Astrocyte (in vitro differentiated cells and primary cell): ENCODE results near the gene SPAG9. TPM values are rescaled to one million over a fixed set of nuclear protein-coding genes. Genes with fewer than 3 reads are reported as not detected.
A peak's percentile ranks its signal among the peaks of the same experiment; 100 is the strongest.

Experiments
- DNase-seq: peaks from one replicate; pipeline ENCODE4 v3.0.0-alpha.2; 2010; ENCODE audit warnings: low read depth
- FAIRE-seq: peaks from 2 replicates; lab custom pipeline; 2011; peaks lifted over from hg19 to GRCh38; lab: Jason Lieb, UNC
- H2AFZ ChIP-seq: 2 replicates; pipeline ENCODE4 v1.6.0; 2012; ENCODE audit warnings: low read depth, low read length, inconsistent platforms
- H3K27ac ChIP-seq: 2 replicates; pipeline ENCODE4 v1.5.1; 2011; ENCODE audit warnings: low read depth, low read length, inconsistent platforms
- H3K27me3 ChIP-seq: 2 replicates; pipeline ENCODE4 v1.6.0; 2011; ENCODE audit warnings: low read length, inconsistent platforms; ENCODE audit not compliant: insufficient read depth
- H3K36me3 ChIP-seq: 2 replicates; pipeline ENCODE4 v1.5.1; 2011; ENCODE audit warnings: low read length, inconsistent platforms; ENCODE audit not compliant: insufficient read depth
- H3K4me1 ChIP-seq: 2 replicates; pipeline ENCODE4 v1.5.1; 2011; ENCODE audit warnings: low read length, inconsistent platforms; ENCODE audit not compliant: insufficient read depth
- H3K4me2 ChIP-seq: 2 replicates; pipeline ENCODE4 v1.6.0; 2012; ENCODE audit warnings: low read length, inconsistent platforms
- H3K4me3 ChIP-seq: 2 replicates; pipeline ENCODE4 v1.5.1; 2011; ENCODE audit warnings: low read depth, mild to moderate bottlenecking, low read length, inconsistent platforms; ENCODE audit not compliant: insufficient read depth
- H3K79me2 ChIP-seq: 2 replicates; pipeline ENCODE4 v1.6.0; 2012; ENCODE audit warnings: mild to moderate bottlenecking, low read length, inconsistent platforms; ENCODE audit not compliant: insufficient read depth
- H3K9ac ChIP-seq: 2 replicates; pipeline ENCODE4 v1.6.0; 2012; ENCODE audit warnings: mild to moderate bottlenecking, low read length, inconsistent platforms
- H3K9me3 ChIP-seq: 2 replicates; pipeline ENCODE4 v1.5.1; 2012; ENCODE audit warnings: low read depth, mild to moderate bottlenecking, low read length, inconsistent platforms; ENCODE audit not compliant: insufficient read depth
- H4K20me1 ChIP-seq: 2 replicates; pipeline ENCODE4 v1.6.0; 2012; ENCODE audit warnings: low read length, inconsistent platforms; ENCODE audit not compliant: insufficient read depth
- H3K27ac Mint-ChIP-seq: one replicate; pipeline ENCODE4 v1.8.0; 2021; ENCODE audit warnings: mild to moderate bottlenecking, mixed read lengths; ENCODE audit not compliant: unreplicated experiment
- H3K27me3 Mint-ChIP-seq: one replicate; pipeline ENCODE4 v1.8.0; 2021; ENCODE audit warnings: low read depth, mixed read lengths; ENCODE audit not compliant: unreplicated experiment
- H3K36me3 Mint-ChIP-seq: one replicate; pipeline ENCODE4 v1.8.0; 2021; ENCODE audit warnings: low read depth, mixed read lengths; ENCODE audit not compliant: unreplicated experiment
- H3K4me1 Mint-ChIP-seq: one replicate; pipeline ENCODE4 v1.8.0; 2021; ENCODE audit warnings: low read depth, mixed read lengths; ENCODE audit not compliant: unreplicated experiment
- H3K4me3 Mint-ChIP-seq: one replicate; pipeline ENCODE4 v1.8.0; 2021; ENCODE audit warnings: mild to moderate bottlenecking, moderate library complexity, mixed read lengths; ENCODE audit not compliant: unreplicated experiment
- H3K9me3 Mint-ChIP-seq: one replicate; pipeline ENCODE4 v1.8.0; 2021; ENCODE audit warnings: mild to moderate bottlenecking, mixed read lengths; ENCODE audit not compliant: unreplicated experiment
- EZH2 ChIP-seq: IDR thresholded peaks from 2 replicates; pipeline ENCODE4 v1.6.1; 2012; ENCODE audit warnings: mild to moderate bottlenecking, low read length, inconsistent platforms; ENCODE audit not compliant: insufficient read depth
- total RNA-seq: library from RNA; stranded (reverse); gene quantifications from 2 replicates; pipeline ENCODE4 v1.2.1, GENCODE V29; 2021
- TF ChIP-seq, protein P1 (sequence below): IDR thresholded peaks from 2 replicates; pipeline ENCODE4 v1.5.1; 2011; ENCODE audit warnings: low read depth, mild to moderate bottlenecking, inconsistent platforms, low read length, moderate library complexity; ENCODE audit not compliant: insufficient read depth

The SPAG9 gene
- total RNA-seq, 1 donor from 2014 or later: 102 TPM

DNA sequence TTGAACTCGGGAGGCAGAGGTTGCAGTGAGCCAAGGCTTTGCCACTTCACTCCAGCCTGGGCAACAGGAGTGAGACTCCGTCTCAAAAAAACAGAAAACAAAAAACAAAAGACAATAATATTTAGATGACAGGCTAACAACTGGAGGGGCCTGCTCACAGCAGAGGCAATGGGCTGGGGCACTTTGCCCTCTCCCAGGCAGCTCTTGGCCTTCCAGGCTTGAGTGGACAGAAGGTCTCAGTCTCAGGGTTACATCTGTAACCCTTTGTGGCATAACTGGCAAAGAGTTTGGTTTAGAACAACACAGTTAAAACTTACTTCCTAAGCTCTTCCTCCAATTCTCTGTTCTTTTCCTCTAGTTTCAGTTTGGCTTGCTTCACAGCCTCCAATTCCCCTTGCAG, 114.9 kb downstream of the SPAG9 start:
- DNase-seq (no peak), FAIRE-seq (no peak)
- Mint-ChIP-seq H3K27me3 (no peaks in the 10 kb centered on the region), H3K4me1 (peaks cover 6% of the 10 kb centered on the region), H3K4me3 (no peak overlapping the region), H3K36me3 (peaks cover 3% of the 10 kb centered on the region), H3K9me3 (no peaks in the 10 kb centered on the region), H3K27ac (no peak overlapping the region)
- H3K9ac ChIP-seq: no peak overlapping the region
- no peak overlapping the region for H3K4me2 ChIP-seq
- no peak overlapping the region for H3K4me3 ChIP-seq
- H3K27ac ChIP-seq: no peak overlapping the region
- H3K79me2 ChIP-seq: no peaks in the 10 kb centered on the region
- TF ChIP-seq, protein P1, sequence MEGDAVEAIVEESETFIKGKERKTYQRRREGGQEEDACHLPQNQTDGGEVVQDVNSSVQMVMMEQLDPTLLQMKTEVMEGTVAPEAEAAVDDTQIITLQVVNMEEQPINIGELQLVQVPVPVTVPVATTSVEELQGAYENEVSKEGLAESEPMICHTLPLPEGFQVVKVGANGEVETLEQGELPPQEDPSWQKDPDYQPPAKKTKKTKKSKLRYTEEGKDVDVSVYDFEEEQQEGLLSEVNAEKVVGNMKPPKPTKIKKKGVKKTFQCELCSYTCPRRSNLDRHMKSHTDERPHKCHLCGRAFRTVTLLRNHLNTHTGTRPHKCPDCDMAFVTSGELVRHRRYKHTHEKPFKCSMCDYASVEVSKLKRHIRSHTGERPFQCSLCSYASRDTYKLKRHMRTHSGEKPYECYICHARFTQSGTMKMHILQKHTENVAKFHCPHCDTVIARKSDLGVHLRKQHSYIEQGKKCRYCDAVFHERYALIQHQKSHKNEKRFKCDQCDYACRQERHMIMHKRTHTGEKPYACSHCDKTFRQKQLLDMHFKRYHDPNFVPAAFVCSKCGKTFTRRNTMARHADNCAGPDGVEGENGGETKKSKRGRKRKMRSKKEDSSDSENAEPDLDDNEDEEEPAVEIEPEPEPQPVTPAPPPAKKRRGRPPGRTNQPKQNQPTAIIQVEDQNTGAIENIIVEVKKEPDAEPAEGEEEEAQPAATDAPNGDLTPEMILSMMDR: no peak
- no peak for TF ChIP-seq EZH2
- H4K20me1 ChIP-seq: no peaks in the 10 kb centered on the region
- no peaks in the 10 kb centered on the region for H3K9me3 ChIP-seq
- H3K27me3 ChIP-seq: no peaks in the 10 kb centered on the region
- peaks cover 6% of the 10 kb centered on the region for H3K4me1 ChIP-seq
- H2AFZ ChIP-seq: no peak overlapping the region
- peaks cover 23% of the 10 kb centered on the region for H3K36me3 ChIP-seq

DNA sequence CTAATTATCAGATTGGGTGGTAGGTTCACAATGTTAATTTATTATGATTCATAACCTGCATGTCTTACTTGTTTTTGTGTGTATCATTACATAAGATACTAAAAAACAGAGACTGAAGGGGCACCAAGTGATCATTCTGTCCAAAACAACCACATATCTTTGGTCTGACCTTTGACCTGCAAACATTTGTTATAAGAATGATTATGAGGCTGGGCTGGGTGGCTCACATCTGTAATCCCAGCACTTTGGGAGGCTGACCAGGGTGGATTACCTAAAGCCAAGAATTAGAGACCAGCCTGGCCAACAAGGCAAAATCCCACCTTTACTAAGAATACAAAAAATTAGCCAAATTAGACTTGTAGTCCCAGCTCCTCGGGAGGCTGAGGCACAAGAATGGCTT, 116.4 kb downstream of the SPAG9 start:
- no peak overlapping the region for H3K27ac ChIP-seq
- no peaks in the 10 kb centered on the region for H4K20me1 ChIP-seq
- Mint-ChIP-seq H3K4me3 (no peak overlapping the region), H3K27ac (no peak overlapping the region), H3K27me3 (no peaks in the 10 kb centered on the region), H3K36me3 (peaks cover 3% of the 10 kb centered on the region), H3K9me3 (no peaks in the 10 kb centered on the region), H3K4me1 (peaks cover 6% of the 10 kb centered on the region)
- no peak for FAIRE-seq
- no peaks in the 10 kb centered on the region for H3K9me3 ChIP-seq
- no peak overlapping the region for H2AFZ ChIP-seq
- no peak overlapping the region for H3K4me3 ChIP-seq
- H3K4me1 ChIP-seq: peaks cover 6% of the 10 kb centered on the region
- no peaks in the 10 kb centered on the region for H3K79me2 ChIP-seq
- no peak overlapping the region for H3K9ac ChIP-seq
- TF ChIP-seq, protein P1: no peak
- no peak for TF ChIP-seq EZH2
- no peaks in the 10 kb centered on the region for H3K27me3 ChIP-seq
- H3K4me2 ChIP-seq: no peak overlapping the region
- no peak for DNase-seq
- H3K36me3 ChIP-seq: peaks cover 30% of the 10 kb centered on the region

DNA sequence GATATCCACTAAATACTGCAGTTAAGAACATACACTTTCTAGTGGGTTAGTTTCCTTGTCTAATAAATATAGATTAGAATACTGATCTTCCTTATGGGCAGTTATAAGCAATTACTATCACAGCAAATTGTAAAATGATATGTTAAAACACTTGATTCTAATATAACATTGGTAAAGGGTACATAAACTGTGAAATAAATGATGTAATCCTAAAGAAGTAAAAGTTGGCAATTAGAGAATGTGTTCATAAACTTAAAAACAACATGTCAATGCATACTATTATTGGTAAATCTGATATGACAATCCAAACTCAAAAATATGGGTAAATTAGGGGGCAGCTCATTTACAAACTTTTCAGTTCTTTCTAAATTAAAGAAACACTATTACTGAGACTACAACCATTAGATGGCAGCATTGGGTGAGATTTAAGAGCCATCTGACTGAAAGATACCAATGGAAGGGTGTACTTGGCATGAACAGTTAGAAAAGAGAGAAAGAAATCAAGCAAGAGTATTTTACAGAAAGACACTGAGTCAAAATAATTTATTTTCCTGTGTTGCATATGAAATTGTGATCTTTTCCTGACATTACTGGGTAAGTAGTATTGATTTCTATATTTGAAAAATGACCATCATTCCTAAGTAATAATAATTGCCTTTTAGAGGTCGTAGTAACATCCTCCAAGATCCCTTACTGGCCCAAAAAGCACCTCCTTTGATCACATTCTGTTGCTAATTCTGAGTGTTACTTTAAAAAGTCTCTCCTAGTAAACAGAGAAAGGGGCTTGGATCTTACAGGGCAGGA, 119.6 kb downstream of the SPAG9 start:
- H3K27ac ChIP-seq: no peak overlapping the region
- no peaks in the 10 kb centered on the region for H3K4me1 Mint-ChIP-seq
- DNase-seq: peak; percentile 57

More for the DNA sequence above, 119.6 kb downstream of the SPAG9 start:
- Histone ChIP-seq H4K20me1 (no peaks in the 10 kb centered on the region), H3K4me2 (no peak overlapping the region), H3K27me3 (no peaks in the 10 kb centered on the region), H3K9me3 (no peaks in the 10 kb centered on the region), H2AFZ (no peak overlapping the region), H3K79me2 (no peaks in the 10 kb centered on the region), H3K9ac (no peak overlapping the region), H3K4me1 (no peaks in the 10 kb centered on the region), H3K4me3 (no peak overlapping the region), H3K36me3 (peaks cover 42% of the 10 kb centered on the region)
- H3K27me3 Mint-ChIP-seq: no peaks in the 10 kb centered on the region
- no peak overlapping the region for H3K4me3 Mint-ChIP-seq
- H3K27ac Mint-ChIP-seq: no peak overlapping the region
- FAIRE-seq: peak; percentile 87
- H3K36me3 Mint-ChIP-seq: peaks cover 3% of the 10 kb centered on the region
- H3K9me3 Mint-ChIP-seq: no peaks in the 10 kb centered on the region
- TF ChIP-seq, protein P1: peak; percentile 55
- no peak for TF ChIP-seq EZH2
